ENCODE data around the gene SLC2A4. TPM values are rescaled to one million over a fixed set of nuclear protein-coding genes. Genes with fewer than 3 reads are reported as not detected.
A peak's percentile ranks its signal among the peaks of the same experiment; 100 is the strongest.

Gene SLC2A4
- polyA plus RNA-seq, 2 of the 4 experiments (the other 2 are of a cell fraction): 0.16 to 0.17 TPM

GRCh38 chr17:7327501-7327900 lies 46.0 kb downstream of the SLC2A4 start:
- TF ChIP-seq GATA3 (IDR thresholded peaks at IDR 0.05; ENCODE audit: borderline replicate concordance) (no peak), EHF (CRISPR knock-in tag; IDR thresholded peaks at IDR 0.05) (no peak), POLR2A (IDR thresholded peaks at IDR 0.05; ENCODE audit: low read length) (peak; percentile 4; the same call in 1 of the 2 replicates)
- FAIRE-seq: no peak
- POLR2A ChIA-PET: no interaction called here
- peaks cover 15% of the 10 kb centered on the region; the same call in 2 of the 3 replicates for H3K4me1 ChIP-seq
- WGBS (ENCODE audit: missing lambda C conversion rate): 94% methylated on average over 17 of the region's 17 CpGs
- H3K9me3 ChIP-seq: no peaks in the 10 kb centered on the region
- DNase-seq (ENCODE audit: low read depth in 1 of 2, low spot score in 1 of 2): no peak
- CTCF ChIA-PET: interaction anchor here (0.9 to 23.9 kb wide), 12 partner anchors 7 to 281 kb away, joined by 3 to 433 read pairs (median 6); partner anchors contain the start of genes ACAP1, GPS2, SLC2A4 and TMEM95
- no peak overlapping the region for H3K4me3 ChIP-seq
- no peak for ATAC-seq
- H3K27ac ChIP-seq: no peak overlapping the region
- H3K4me2 ChIP-seq: peak overlapping the region; percentile 95

GRCh38 chr17:7328009-7328408 lies 46.5 kb downstream of the SLC2A4 start:
- H3K4me3 ChIP-seq: peak overlapping the region; percentile 81; the same call in 2 of the 3 replicates
- FAIRE-seq (no peak), DNase-seq (ENCODE audit: low read depth in 1 of 2, low spot score in 1 of 2) (no peak), ATAC-seq (no peak)
- no peaks in the 10 kb centered on the region for H3K9me3 ChIP-seq
- H3K4me2 ChIP-seq: peak overlapping the region; percentile 95
- TF ChIP-seq POLR2A (IDR thresholded peaks at IDR 0.05; ENCODE audit: low read length) (no peak), CEBPB (IDR thresholded peaks at IDR 0.05) (no peak), CTCF (IDR thresholded peaks at IDR 0.05) (no peak), ESRRA (IDR thresholded peaks at IDR 0.05; ENCODE audit: borderline replicate concordance, low read length) (no peak), CBX8 (IDR thresholded peaks at IDR 0.05) (no peak), KDM5A (IDR thresholded peaks at IDR 0.05) (no peak), EHF (CRISPR knock-in tag; IDR thresholded peaks at IDR 0.05) (no peak), CHD4 (IDR thresholded peaks at IDR 0.05; ENCODE audit: borderline replicate concordance) (no peak), GATA3 (IDR thresholded peaks at IDR 0.05; ENCODE audit: borderline replicate concordance) (no peak), NFE2L2 (conservative IDR thresholded peaks at IDR 0.05; ENCODE audit: low read length) (no peak), FOXS1 (CRISPR knock-in tag; IDR thresholded peaks at IDR 0.05) (no peak), SMC3 (IDR thresholded peaks at IDR 0.05) (no peak), MYC (IDR thresholded peaks at IDR 0.05; ENCODE audit: borderline replicate concordance, low read length) (no peak), POLR2AphosphoS2 (conservative IDR thresholded peaks at IDR 0.05; ENCODE audit: low read length) (no peak), MAFK (IDR thresholded peaks at IDR 0.05; ENCODE audit: partially characterized antibody) (no peak), RAD21 (conservative IDR thresholded peaks at IDR 0.05 in 1 of 2, IDR thresholded peaks at IDR 0.05 in 1 of 2) (no peak), NPAS2 (CRISPR knock-in tag; IDR thresholded peaks at IDR 0.05; ENCODE audit: borderline replicate concordance) (no peak), HOXB5 (CRISPR knock-in tag; IDR thresholded peaks at IDR 0.05) (no peak), ZFP36 (IDR thresholded peaks at IDR 0.05; ENCODE audit: borderline replicate concordance, partially characterized antibody) (no peak)
- TF ChIP-seq, protein P1, sequence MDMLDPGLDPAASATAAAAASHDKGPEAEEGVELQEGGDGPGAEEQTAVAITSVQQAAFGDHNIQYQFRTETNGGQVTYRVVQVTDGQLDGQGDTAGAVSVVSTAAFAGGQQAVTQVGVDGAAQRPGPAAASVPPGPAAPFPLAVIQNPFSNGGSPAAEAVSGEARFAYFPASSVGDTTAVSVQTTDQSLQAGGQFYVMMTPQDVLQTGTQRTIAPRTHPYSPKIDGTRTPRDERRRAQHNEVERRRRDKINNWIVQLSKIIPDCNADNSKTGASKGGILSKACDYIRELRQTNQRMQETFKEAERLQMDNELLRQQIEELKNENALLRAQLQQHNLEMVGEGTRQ (IDR thresholded peaks at IDR 0.05): no peak
- ChIA-PET POLR2A (no interaction called here), CTCF (interaction anchor here (0.8 to 23.9 kb wide), 6 partner anchors 8 to 48 kb away, joined by 3 to 433 read pairs (median 6); partner anchors contain the start of genes ACAP1, SLC2A4 and TMEM95)
- H3K4me1 ChIP-seq: peaks cover 15% of the 10 kb centered on the region; the same call in 2 of the 3 replicates
- 94% methylated on average over 1 of the region's 1 CpG for WGBS (ENCODE audit: missing lambda C conversion rate)
- peak overlapping the region in 1 of 2 experiments; percentile 98; a peak in 3 of 6 replicates for H3K27ac ChIP-seq

- Histone ChIP-seq H3K4me3 (peak within 1 kb of the TSS; percentile 81), H3K27ac (peak within 1 kb of the TSS; percentile 89 to 98), H3K9me3 (no peaks in the 10 kb centered on the region), H3K4me1 (peaks cover 15% of the 10 kb centered on the region; the same call in 2 of the 3 replicates), H3K4me2 (peak within 1 kb of the TSS; percentile 95)
- CTCF ChIA-PET: interaction anchor here (0.8 to 23.9 kb wide), 10 partner anchors 9 to 283 kb away, joined by 3 to 433 read pairs (median 7); partner anchors contain the start of genes ACAP1, SENP3 and SLC2A4
- FAIRE-seq (no peak), ATAC-seq (peak; percentile 50 to 63), DNase-seq (ENCODE audit: low read depth in 1 of 2, low spot score in 1 of 2) (peak in 1 of 2 experiments; percentile 44)
- 2% methylated on average over 30 of the region's 50 CpGs for WGBS (ENCODE audit: missing lambda C conversion rate)
- TF ChIP-seq NR3C1 (IDR thresholded peaks at IDR 0.05): no peak
- TF ChIP-seq KDM5A (IDR thresholded peaks at IDR 0.05): no peak
- TF ChIP-seq POLR2A (IDR thresholded peaks at IDR 0.05; ENCODE audit: low read length): peak; percentile 56
- TF ChIP-seq JUN (IDR thresholded peaks at IDR 0.05): no peak; a peak in 1 of 5 replicates
- TF ChIP-seq PHF8 (IDR thresholded peaks at IDR 0.05; ENCODE audit: borderline replicate concordance, low read depth): peak; percentile 53; the same call in 1 of the 2 replicates
- TF ChIP-seq SMC3 (IDR thresholded peaks at IDR 0.05): no peak
- no peak for TF ChIP-seq E2F6 (IDR thresholded peaks at IDR 0.05; ENCODE audit: borderline replicate concordance, low read depth)
- POLR2A ChIA-PET: interaction anchor here (0.9 to 1.6 kb wide), 9 partner anchors 9 to 231 kb away, joined by 3 to 22 read pairs (median 5); partner anchors contain the start of genes GPS2 and PLSCR3
Measured at GRCh38 chr17:7328840-7329373, 47.4 kb downstream of the SLC2A4 start, which contains the start of gene NEURL4. Gene NEURL4, minus strand, starts transcription at chr17:7329335. Its CDS starts 23 bp downstream, at chr17:7329312.
